ENCODE results near the gene MCM7.
A peak's percentile ranks its signal among the peaks of the same experiment; 100 is the strongest.
"Not testable (repeated sequence)": the region's sequence is repeated elsewhere in the genome, so short reads cannot be mapped to it uniquely, and the experiment has no call there.

The MCM7 gene

GRCh38 chr7:100101016-100101862, at the start of gene MCM7, which contains the start of gene AP4M1:
Gene MCM7 (minus strand): TSS chr7:100101397. CDS start chr7:100101294, 103 bp downstream.
Gene AP4M1 (plus strand): TSS chr7:100101643. CDS start chr7:100101715, 72 bp downstream.
- DNase-seq (ENCODE audit: low read depth) = peak; percentile 98

GRCh38 chr7:100148559-100149328, 47.5 kb upstream of the MCM7 start, which contains the start of gene LAMTOR4:
Gene LAMTOR4 (plus strand): TSS chr7:100148918. CDS start chr7:100148973, 55 bp downstream.
- peak; percentile 98 for DNase-seq (ENCODE audit: low read depth)

GRCh38 chr7:100148225-100148558, 47.0 kb upstream of the MCM7 start:
- DNase-seq (ENCODE audit: low read depth) = no peak

GRCh38 chr7:100147278-100147677, 46.1 kb upstream of the MCM7 start:
- no peak for DNase-seq (ENCODE audit: low read depth)

- not testable (repeated sequence) for DNase-seq (ENCODE audit: low read depth)
Observed at GRCh38 chr7:100146350-100146749, 45.2 kb upstream of the MCM7 start.

GRCh38 chr7:100142461-100142860, 41.3 kb upstream of the MCM7 start:
- no peak for DNase-seq (ENCODE audit: low read depth)

- DNase-seq (ENCODE audit: low read depth) = no peak
Observed at GRCh38 chr7:100141555-100141949, 40.4 kb upstream of the MCM7 start.

- no peak for DNase-seq (ENCODE audit: low read depth)
Observed at GRCh38 chr7:100137851-100138760, 36.9 kb upstream of the MCM7 start.

- DNase-seq (ENCODE audit: low read depth) = no peak
Observed at GRCh38 chr7:100132697-100133151, 31.5 kb upstream of the MCM7 start.

GRCh38 chr7:100132126-100132525, 30.9 kb upstream of the MCM7 start:
- DNase-seq (ENCODE audit: low read depth) = no peak

- no peak for DNase-seq (ENCODE audit: low read depth)
Observed at GRCh38 chr7:100130608-100131453, 29.6 kb upstream of the MCM7 start.

- DNase-seq (ENCODE audit: low read depth) = not testable (repeated sequence)
Observed at GRCh38 chr7:100130220-100130607, 29.0 kb upstream of the MCM7 start.

GRCh38 chr7:100128637-100128963, 27.4 kb upstream of the MCM7 start:
- no peak for DNase-seq (ENCODE audit: low read depth)

GRCh38 chr7:100127866-100128636, 26.9 kb upstream of the MCM7 start:
- DNase-seq (ENCODE audit: low read depth) = no peak

- DNase-seq (ENCODE audit: low read depth) = peak; percentile 84
Observed at GRCh38 chr7:100126931-100127865, 26.0 kb upstream of the MCM7 start, which contains the start of gene MBLAC1. Gene MBLAC1 (plus strand): TSS chr7:100126967. CDS start chr7:100127396, 429 bp downstream.

GRCh38 chr7:100126239-100126930, 25.2 kb upstream of the MCM7 start:
- no peak for DNase-seq (ENCODE audit: low read depth)

GRCh38 chr7:100124301-100125230, 23.4 kb upstream of the MCM7 start:
- no peak for DNase-seq (ENCODE audit: low read depth)

All from stromal cell of bone marrow (primary cell).